Fibroblast of lung (primary cell): ENCODE measurements around the gene USP20.

Source experiments
- EZH2 ChIP-seq: IDR thresholded peaks from 2 replicates; pipeline ENCODE4 v1.5.1; 2012; ENCODE audit warnings: low read length, control low read depth, mild to moderate bottlenecking; ENCODE audit errors: missing control alignments
- TF ChIP-seq, protein P1 (sequence below), 2 donors: IDR thresholded peaks in 1 of 2; conservative IDR thresholded peaks in 1 of 2; 1 replicate in 1 of 2; 2 replicates in 1 of 2; pipeline ENCODE4 v1.5.1; 2011 to 2012; ENCODE audit warnings: low read length in 2 of 2, control low read depth in 1 of 2, inconsistent platforms in 1 of 2, low read depth in 1 of 2, mild to moderate bottlenecking in 1 of 2

GRCh38 chr9:129866394-129867135 lies 31.3 kb downstream of the USP20 start:
- TF ChIP-seq, protein P1, sequence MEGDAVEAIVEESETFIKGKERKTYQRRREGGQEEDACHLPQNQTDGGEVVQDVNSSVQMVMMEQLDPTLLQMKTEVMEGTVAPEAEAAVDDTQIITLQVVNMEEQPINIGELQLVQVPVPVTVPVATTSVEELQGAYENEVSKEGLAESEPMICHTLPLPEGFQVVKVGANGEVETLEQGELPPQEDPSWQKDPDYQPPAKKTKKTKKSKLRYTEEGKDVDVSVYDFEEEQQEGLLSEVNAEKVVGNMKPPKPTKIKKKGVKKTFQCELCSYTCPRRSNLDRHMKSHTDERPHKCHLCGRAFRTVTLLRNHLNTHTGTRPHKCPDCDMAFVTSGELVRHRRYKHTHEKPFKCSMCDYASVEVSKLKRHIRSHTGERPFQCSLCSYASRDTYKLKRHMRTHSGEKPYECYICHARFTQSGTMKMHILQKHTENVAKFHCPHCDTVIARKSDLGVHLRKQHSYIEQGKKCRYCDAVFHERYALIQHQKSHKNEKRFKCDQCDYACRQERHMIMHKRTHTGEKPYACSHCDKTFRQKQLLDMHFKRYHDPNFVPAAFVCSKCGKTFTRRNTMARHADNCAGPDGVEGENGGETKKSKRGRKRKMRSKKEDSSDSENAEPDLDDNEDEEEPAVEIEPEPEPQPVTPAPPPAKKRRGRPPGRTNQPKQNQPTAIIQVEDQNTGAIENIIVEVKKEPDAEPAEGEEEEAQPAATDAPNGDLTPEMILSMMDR (conservative IDR thresholded peaks at IDR 0.05 in 1 of 2, IDR thresholded peaks at IDR 0.05 in 1 of 2; ENCODE audit: low read depth in 1 of 2, low read length in 2 of 2) = no peak
- TF ChIP-seq EZH2 = no peak
